Liver (tissue), 9 donors: ENCODE data around the gene UBAP1L. TPM values are rescaled to one million over a fixed set of nuclear protein-coding genes. Genes with fewer than 3 reads are reported as not detected.

ENCODE experiments used
- DNase-seq: peaks from one replicate; pipeline ENCODE4 v3.0.0-alpha.2; 2017; ENCODE audit warnings: low spot score
- H3K27ac ChIP-seq, 2 donors: one replicate each; pipeline ENCODE4 v1.7.0; 2013; ENCODE audit warnings: inconsistent platforms in 2 of 2, low read length in 2 of 2, control low read depth in 1 of 2, low read depth in 1 of 2, mild to moderate bottlenecking in 1 of 2
- H3K27me3 ChIP-seq, 4 donors: one replicate each; pipeline versions ENCODE4 v1.6.1 to v1.7.0; 2013; ENCODE audit warnings: low read length in 3 of 4, inconsistent platforms in 1 of 4, mild to moderate bottlenecking in 1 of 4, moderate library complexity in 1 of 4; ENCODE audit not compliant: control insufficient read depth in 4 of 4, insufficient read depth in 4 of 4
- H3K36me3 ChIP-seq, 4 donors: one replicate each; pipeline versions ENCODE4 v1.6.1 to v1.7.0; 2013; ENCODE audit warnings: low read length in 3 of 4, mild to moderate bottlenecking in 3 of 4, low read depth in 1 of 4, moderate library complexity in 1 of 4; ENCODE audit not compliant: control insufficient read depth in 4 of 4, insufficient read depth in 3 of 4
- H3K4me1 ChIP-seq, 4 donors: one replicate each; pipeline versions ENCODE4 v1.6.1 to v1.7.0; 2013; ENCODE audit warnings: low read length in 3 of 4, mild to moderate bottlenecking in 3 of 4, moderate library complexity in 1 of 4; ENCODE audit not compliant: control insufficient read depth in 4 of 4, insufficient read depth in 4 of 4
- H3K4me3 ChIP-seq, 3 donors: one replicate each; pipeline versions ENCODE4 v1.6.1 to v1.7.0; 2013; ENCODE audit warnings: low read length in 3 of 3, control low read depth in 1 of 3, low read depth in 1 of 3, mild to moderate bottlenecking in 1 of 3
- H3K9ac ChIP-seq, 2 donors: one replicate each; pipeline ENCODE4 v1.7.0; 2013; ENCODE audit warnings: low read length in 2 of 2, mild to moderate bottlenecking in 2 of 2, moderate library complexity in 2 of 2, control low read depth in 1 of 2, low read depth in 1 of 2
- H3K9me3 ChIP-seq, 4 donors: one replicate each; pipeline versions ENCODE4 v1.6.1 to v1.7.0; 2013; ENCODE audit warnings: low read length in 3 of 4; ENCODE audit not compliant: control insufficient read depth in 4 of 4
- EGR1 ChIP-seq, 2 donors: IDR thresholded peaks; 2 replicates each; pipeline ENCODE4 v1.6.1; 2016 to 2018; ENCODE audit warnings: antibody characterized with exemption in 2 of 2, low read depth in 2 of 2
- FOXA2 ChIP-seq: IDR thresholded peaks from 2 replicates; pipeline ENCODE4 v1.6.1; 2016; ENCODE audit warnings: antibody characterized with exemption
- HNF4A ChIP-seq, 2 donors: conservative IDR thresholded peaks; 2 replicates each; pipeline ENCODE4 v1.6.1; 2016; ENCODE audit warnings: antibody characterized with exemption in 2 of 2, mild to moderate bottlenecking in 2 of 2
- HNF4G ChIP-seq: IDR thresholded peaks from 2 replicates; pipeline ENCODE4 v1.6.1; 2016; ENCODE audit warnings: antibody characterized with exemption
- NR2F2 ChIP-seq: IDR thresholded peaks from 2 replicates; pipeline ENCODE4 v1.6.1; 2016; ENCODE audit warnings: antibody characterized with exemption
- RAD21 ChIP-seq, 2 donors: IDR thresholded peaks; 2 replicates each; pipeline ENCODE4 v1.6.1; 2016; ENCODE audit warnings: antibody characterized with exemption in 2 of 2, mild to moderate bottlenecking in 2 of 2
- RXRA ChIP-seq, 2 donors: IDR thresholded peaks; 2 replicates each; pipeline ENCODE4 v1.6.1; 2017 to 2018; ENCODE audit warnings: antibody characterized with exemption in 2 of 2, mild to moderate bottlenecking in 1 of 2
- TAF1 ChIP-seq: conservative IDR thresholded peaks from 2 replicates; pipeline ENCODE4 v1.6.1; 2016; ENCODE audit warnings: antibody characterized with exemption, mild to moderate bottlenecking
- YY1 ChIP-seq: IDR thresholded peaks from 2 replicates; pipeline ENCODE4 v1.6.1; 2016; ENCODE audit warnings: antibody characterized with exemption, mild to moderate bottlenecking
- WGBS: extraction: QIAGEN DNeasy Blood & Tissue Kit; methylation state at CpG from one replicate; pipeline ENCODE4 v1.1.7; 2013; 5-methylcytosine and 5-hydroxymethylcytosine counted together
- polyA plus RNA-seq, 2 donors: library from polyadenylated mRNA; stranded (reverse) in 1 of 2; unstranded in 1 of 2; fragments of 200-250 nt in 1 of 2; fragments of >200 nt in 1 of 2; fragmentation: Nextera tagmentation in 1 of 2; extraction: Ambion mirVana in 1 of 2; gene quantifications; one replicate each; pipeline versions ENCODE4 v1.2.1 to v1.2.3, GENCODE V29; 2013 to 2015
- total RNA-seq, 2 donors: library from RNA; depleted of rRNA; stranded (reverse); fragments of >200 nt; gene quantifications; one replicate each; pipeline ENCODE4 v1.2.3, GENCODE V29; 2014
- TF ChIP-seq, protein P1 (sequence below): fragments of 150-350 bp; IDR thresholded peaks from 2 replicates; pipeline ENCODE4 v1.5.1; 2017; ENCODE audit warnings: improper control_type of control experiment, low read depth, low read length; ENCODE audit not compliant: missing input control
- TF ChIP-seq, protein P2 (sequence below): IDR thresholded peaks from 2 replicates; pipeline ENCODE4 v1.6.1; 2016; ENCODE audit warnings: antibody characterized with exemption
- donor health status: healthy.
- donor health status: healthy.
- donor health status: healthy.
- donor health status: healthy.
- donor health status: healthy.

Gene UBAP1L
- total and polyA plus RNA-seq, 4 donors, result 0.57 to 6.9 (median 0.90) TPM

DNA sequence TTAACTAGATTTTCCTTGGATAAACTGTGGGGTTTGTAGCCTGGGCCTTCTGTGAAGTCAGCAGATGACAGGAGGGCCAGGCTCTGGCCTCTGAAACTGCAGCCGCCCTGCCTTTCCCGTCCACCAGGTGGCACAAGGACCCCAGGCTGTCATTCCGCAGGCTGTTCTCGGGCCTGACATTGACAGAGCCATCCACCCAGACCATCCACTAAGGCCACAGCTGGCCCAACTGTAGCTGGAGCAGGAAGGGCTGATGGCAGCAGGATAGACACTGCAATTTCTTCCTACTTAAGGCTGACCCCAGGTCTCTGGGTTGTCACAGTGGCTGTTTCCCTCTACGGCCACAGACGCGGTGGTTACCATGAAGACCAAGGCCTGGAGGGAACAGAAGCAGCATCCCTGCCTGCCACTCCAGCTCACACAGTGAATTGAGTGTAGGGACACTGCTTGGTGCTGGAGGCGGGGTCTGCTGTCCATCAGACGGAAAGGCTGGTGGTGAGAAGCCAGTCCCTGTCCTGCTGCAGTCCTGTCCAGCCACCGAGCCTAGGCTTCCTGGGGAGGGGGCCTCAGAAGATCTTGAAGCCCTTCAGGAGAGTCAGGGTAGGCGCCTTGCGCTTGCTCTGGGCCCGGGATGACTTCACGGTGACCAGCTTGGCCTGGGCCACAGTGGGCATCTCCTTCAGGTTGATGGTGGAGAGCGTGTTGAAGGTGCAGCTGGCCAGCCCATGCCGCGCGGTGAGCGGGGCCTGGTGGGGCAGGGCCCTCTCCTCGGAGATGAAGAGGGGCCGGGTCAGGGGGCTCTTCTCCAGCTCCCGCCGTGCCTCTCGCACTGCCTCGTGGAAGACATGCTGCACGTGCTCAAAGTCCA, 60.4 kb downstream of the UBAP1L start:
- Histone ChIP-seq H3K27me3 (no peaks in the 10 kb centered on the region), H3K9me3 (no peaks in the 10 kb centered on the region), H3K4me3 (no peak overlapping the region), H3K9ac (peak overlapping the region in 1 of 2 donors; percentile 8), H3K27ac (no peak overlapping the region), H3K4me1 (peaks cover 0 to 11% (median 10%) of the 10 kb centered on the region in 4 donors), H3K36me3 (no peaks in the 10 kb centered on the region)
- 68% methylated on average over 26 of the region's 26 CpGs for WGBS
- DNase-seq, result peak; percentile 75
- TF ChIP-seq, protein P1, sequence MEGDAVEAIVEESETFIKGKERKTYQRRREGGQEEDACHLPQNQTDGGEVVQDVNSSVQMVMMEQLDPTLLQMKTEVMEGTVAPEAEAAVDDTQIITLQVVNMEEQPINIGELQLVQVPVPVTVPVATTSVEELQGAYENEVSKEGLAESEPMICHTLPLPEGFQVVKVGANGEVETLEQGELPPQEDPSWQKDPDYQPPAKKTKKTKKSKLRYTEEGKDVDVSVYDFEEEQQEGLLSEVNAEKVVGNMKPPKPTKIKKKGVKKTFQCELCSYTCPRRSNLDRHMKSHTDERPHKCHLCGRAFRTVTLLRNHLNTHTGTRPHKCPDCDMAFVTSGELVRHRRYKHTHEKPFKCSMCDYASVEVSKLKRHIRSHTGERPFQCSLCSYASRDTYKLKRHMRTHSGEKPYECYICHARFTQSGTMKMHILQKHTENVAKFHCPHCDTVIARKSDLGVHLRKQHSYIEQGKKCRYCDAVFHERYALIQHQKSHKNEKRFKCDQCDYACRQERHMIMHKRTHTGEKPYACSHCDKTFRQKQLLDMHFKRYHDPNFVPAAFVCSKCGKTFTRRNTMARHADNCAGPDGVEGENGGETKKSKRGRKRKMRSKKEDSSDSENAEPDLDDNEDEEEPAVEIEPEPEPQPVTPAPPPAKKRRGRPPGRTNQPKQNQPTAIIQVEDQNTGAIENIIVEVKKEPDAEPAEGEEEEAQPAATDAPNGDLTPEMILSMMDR, result peak; percentile 97
- TF ChIP-seq RAD21 (IDR thresholded peaks at IDR 0.05), result peak; percentile 99
- peak in 1 of 2 donors; percentile 36 for TF ChIP-seq RXRA (IDR thresholded peaks at IDR 0.05)
- TF ChIP-seq HNF4A (conservative IDR thresholded peaks at IDR 0.05), result peak in 1 of 2 donors; percentile 17
- no peak for TF ChIP-seq HNF4G

- Histone ChIP-seq H3K9me3 (no peaks in the 10 kb centered on the region), H3K27ac (no peak overlapping the region), H3K4me1 (peaks cover 0 to 11% (median 10%) of the 10 kb centered on the region in 4 donors), H3K9ac (no peak overlapping the region), H3K4me3 (no peak overlapping the region), H3K36me3 (no peaks in the 10 kb centered on the region), H3K27me3 (no peaks in the 10 kb centered on the region)
- DNase-seq, result no peak
- WGBS, result 96% methylated on average over 2 of the region's 2 CpGs
- no peak for TF ChIP-seq NR2F2
- no peak for TF ChIP-seq FOXA2
Measured at GRCh38 chr15:65052956-65053355, 62.0 kb downstream of the UBAP1L start.

- 91% methylated on average over 2 of the region's 2 CpGs for WGBS
- TF ChIP-seq, protein P2, sequence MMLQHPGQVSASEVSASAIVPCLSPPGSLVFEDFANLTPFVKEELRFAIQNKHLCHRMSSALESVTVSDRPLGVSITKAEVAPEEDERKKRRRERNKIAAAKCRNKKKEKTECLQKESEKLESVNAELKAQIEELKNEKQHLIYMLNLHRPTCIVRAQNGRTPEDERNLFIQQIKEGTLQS, result no peak
- TF ChIP-seq YY1 (no peak), EGR1 (IDR thresholded peaks at IDR 0.05; ENCODE audit: low read depth in 2 of 2) (no peak), TAF1 (no peak), FOXA2 (no peak)
- TF ChIP-seq, protein P1, result no peak
- Histone ChIP-seq H3K9ac (no peak overlapping the region), H3K9me3 (no peaks in the 10 kb centered on the region), H3K27ac (no peak overlapping the region), H3K4me1 (peaks cover 0 to 11% (median 10%) of the 10 kb centered on the region in 4 donors), H3K36me3 (no peaks in the 10 kb centered on the region), H3K4me3 (no peak overlapping the region), H3K27me3 (no peaks in the 10 kb centered on the region)
- DNase-seq, result no peak
Measured at GRCh38 chr15:65051266-65051665, 63.7 kb downstream of the UBAP1L start.
